Neural progenitor cell (in vitro differentiated cells): ENCODE results near the gene GZMA.
"Not testable (repeated sequence)": the region's sequence is repeated elsewhere in the genome, so short reads cannot be mapped to it uniquely, and the experiment has no call there.

Source experiments
- CTCF ChIP-seq: fragments of 200-600 bp; sonication (generic); IDR thresholded peaks from 2 replicates; pipeline ENCODE4 v1.5.1; 2017; ENCODE audit warnings: antibody characterized with exemption, mild to moderate bottlenecking
- EZH2 ChIP-seq: fragments of 200-600 bp; sonication (generic); IDR thresholded peaks from 2 replicates; pipeline ENCODE4 v1.6.1; 2017; ENCODE audit warnings: antibody characterized with exemption, mild to moderate bottlenecking, moderate library complexity
- EZH2phosphoT487 ChIP-seq: fragments of 200-600 bp; sonication (generic); IDR thresholded peaks from 2 replicates; pipeline ENCODE4 v1.6.1; 2017; ENCODE audit warnings: antibody characterized with exemption

GRCh38 chr5:55091011-55091410 is 11.4 kb upstream of the GZMA start:
- not testable (repeated sequence) for TF ChIP-seq CTCF, EZH2, EZH2phosphoT487
